GM18519 (cell line): ENCODE measurements around the gene FIBIN.

Source experiments
- ATAC-seq: cut with Tn5 transposase; IDR thresholded peaks from one replicate; pipeline ENCODE4 v1.9.1; 2021; ENCODE audit warnings: mild to moderate bottlenecking, moderate library complexity; ENCODE audit not compliant: unreplicated experiment, low FRiP score

FIBIN gene

DNA sequence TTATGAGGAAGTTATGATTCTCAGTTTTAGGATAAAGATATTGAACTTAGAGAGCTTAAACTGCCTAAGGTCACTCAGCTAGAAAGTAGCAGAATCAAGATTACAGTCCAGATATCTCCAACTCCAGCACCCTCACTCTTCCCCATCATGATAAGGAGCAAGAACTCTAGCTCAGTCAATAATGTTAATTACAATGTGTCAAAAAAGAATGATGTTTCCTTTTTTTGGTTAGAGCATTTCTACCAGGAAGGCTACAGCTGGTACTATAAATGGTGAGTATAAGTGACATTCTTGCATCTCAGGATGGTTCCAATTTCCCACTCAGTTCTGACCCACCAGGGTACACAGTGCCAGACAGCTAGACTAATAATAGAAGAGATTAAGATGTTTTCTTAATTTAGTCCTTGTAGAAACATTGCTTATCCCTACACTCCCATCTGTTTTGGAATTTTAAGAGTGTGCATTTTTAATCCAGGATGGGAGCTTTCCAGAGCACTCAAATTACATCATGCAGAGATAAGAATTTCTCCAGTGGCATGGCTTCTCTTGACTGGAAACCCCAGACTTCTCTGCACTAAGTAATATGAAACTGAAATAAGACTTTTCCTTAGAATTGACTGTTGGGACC is 25.1 kb downstream of the FIBIN start:
- ATAC-seq = no peak

DNA sequence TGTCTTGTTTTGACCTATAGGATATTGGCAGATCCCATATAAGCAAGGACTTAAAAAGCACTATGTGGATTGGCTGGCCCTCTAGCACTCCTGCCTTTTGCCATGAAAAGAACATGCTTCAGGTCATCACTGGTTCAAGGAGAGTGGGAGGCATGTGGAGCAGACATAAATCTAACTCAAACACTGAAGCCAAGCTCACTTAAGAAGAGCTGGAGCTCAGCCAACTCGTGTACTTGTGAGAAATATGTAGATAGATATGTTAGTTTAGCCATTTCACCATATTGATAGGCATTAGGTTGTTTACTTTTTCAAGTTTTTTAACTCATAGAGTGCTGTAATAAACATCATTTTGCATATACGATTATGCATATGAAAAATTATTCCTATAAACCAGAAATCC is 26.8 kb downstream of the FIBIN start:
- no peak for ATAC-seq

DNA sequence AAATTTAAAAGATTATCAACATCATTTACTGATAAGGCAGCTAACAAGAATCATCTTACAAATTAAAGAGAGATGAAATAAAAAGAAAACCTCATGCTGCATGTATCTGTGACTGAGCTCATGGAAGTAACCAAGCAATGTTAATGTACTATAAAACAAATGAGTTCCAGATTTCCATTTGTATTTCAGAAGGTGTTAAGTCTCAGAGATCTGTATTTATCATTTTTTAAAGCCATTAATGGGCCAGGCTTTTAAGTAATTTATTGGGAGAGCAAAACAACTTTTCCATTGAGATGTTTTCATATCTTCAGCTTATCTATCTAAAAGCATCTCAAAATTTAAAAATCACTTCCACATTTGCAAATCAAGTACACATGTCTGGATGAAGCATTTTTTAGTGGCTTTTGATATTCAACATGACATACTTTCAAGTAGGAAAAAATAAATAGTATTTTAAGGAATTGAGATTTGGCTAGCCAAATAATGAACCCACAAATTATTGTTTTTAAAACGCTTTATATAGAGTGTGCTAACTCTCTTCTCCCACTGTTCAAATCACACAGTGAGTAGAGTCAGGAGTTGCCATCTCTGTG is 28.8 kb downstream of the FIBIN start:
- ATAC-seq = no peak

DNA sequence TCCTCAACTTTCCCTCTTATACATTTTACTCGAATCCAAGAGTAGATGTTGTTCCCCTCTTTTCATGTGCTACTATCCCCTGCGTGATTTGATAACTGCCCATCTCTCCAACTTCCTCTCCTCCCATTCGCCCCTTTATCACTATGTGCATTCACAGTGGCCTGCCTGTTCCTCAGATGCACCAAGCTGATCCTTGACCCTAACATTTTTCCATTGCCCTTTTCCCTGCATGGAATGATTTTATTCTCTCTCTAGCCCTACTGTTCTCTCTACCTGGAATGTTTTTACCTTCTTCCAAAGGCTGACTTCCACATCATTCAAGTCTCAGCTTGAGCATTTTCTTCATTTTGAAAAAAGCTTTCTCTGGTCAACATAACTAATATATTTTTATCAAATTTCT is 31.0 kb downstream of the FIBIN start:
- ATAC-seq = no peak

DNA sequence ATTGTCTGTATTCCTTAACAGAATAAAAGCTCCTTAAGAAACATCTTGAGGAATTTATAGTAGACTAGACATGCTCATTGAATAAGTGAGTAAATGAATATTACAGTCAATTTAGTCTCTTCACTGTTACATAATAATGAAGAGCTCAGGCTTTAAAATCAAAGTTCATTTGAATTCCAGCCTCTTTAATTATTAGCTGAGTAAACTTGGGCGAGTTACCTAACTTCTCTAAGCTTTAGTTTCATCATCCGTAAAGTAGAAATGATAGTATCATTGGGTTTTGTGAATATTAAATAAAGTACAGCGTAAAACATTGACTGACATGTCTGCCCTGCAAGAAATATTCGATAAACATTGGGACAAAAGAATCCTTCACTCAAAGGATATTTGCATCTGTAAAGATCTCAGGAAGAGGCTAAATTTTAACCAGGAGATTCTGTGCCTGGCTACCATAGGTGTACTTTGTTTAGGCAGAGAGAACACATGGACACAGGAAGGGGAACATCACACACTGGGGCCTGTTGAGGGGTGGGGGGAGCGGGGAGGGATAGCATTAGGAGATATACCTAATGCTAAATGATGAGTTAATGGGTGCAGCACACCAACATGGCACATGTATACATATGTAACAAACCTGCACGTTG is 31.5 kb downstream of the FIBIN start:
- ATAC-seq = no peak

DNA sequence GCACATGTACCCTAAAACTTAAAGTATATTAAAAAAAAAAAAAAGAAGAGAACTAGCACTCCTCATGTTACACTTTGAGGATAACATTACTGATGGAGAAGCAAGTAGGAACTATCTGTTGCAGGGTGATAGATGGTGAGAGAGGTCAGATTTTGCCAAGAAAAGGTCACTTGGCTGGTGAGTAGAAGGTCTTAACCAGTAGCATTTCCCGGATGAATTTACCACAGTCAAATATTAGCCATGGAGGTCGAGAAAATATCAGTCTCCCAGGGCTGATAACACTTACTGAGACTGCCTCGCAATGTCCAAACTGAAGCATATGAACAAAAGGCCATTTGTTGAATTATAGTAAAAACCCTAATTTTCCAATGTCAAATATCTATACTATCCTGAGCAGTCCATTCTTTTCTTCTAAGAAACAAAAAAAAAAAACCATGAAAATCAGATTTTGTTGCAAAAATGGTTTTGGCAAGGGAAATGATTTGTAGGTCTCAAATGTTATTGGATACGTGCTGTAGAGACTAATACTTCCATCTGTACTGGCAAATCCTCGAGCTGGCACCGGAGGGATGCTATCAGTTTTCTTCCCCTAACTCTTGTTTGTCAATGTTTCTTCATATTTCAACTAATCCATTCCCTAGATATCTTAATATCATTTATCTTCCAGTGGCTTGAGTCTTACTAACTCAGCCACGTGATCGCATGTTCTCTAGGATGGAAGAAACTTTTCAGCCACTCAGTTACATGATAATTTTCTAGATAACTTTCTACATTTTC is 32.2 kb downstream of the FIBIN start:
- no peak for ATAC-seq

DNA sequence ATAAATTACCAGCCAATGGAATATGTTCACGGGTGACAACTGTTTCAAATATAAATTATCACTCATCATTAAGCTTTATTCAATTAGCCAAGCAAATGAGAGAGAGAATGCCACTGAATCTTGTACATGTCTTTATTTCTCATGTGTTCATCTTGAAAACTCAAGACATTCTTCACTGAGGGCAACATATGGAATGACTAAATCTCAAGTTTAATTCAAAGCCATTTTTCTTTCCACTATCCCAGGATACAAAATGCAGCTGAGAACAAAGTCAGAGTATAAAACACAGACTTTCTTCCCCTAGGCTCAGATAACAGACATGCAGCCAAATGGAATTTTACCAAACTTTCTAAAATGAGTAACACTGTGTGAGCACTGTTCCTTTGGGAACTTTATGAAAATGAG is 34.7 kb downstream of the FIBIN start:
- ATAC-seq = no peak

DNA sequence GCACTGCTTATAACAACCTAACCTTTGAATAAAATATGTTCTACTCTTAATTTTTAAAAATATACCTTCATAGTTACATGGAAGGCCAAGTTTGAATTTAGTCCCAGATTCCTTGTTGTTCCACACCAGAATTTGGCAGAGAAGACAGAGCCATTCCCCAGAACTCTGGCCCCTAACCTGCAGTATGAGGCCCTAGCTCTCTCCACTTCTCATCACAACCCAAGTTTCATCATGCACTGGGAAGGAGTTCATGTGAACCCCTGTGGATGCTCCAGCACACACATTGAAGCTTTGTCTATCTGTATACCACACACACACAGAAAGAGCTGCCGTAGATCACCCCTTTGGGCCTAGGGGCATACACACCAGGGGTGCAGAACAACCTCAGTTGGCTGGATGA is 36.1 kb downstream of the FIBIN start:
- no peak for ATAC-seq

DNA sequence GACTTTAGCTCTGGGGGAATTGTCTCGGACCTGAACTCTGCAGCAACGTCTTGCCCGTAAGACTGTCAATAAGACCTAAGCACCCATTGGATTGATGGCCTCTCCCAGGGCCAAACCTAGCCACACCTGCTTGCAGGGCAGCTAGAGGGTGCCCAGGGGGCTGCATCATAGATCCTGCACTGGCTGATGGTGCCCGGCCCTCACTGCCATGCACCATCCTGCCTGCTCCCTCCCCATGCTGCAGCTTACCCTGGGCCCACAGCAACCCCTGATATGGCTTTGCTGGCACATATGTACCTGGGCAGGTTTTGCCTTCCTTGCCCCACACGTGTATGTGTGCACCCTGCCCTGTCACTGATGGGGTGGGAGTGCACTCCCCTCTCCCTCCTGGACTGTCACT is 37.8 kb downstream of the FIBIN start:
- ATAC-seq = no peak

DNA sequence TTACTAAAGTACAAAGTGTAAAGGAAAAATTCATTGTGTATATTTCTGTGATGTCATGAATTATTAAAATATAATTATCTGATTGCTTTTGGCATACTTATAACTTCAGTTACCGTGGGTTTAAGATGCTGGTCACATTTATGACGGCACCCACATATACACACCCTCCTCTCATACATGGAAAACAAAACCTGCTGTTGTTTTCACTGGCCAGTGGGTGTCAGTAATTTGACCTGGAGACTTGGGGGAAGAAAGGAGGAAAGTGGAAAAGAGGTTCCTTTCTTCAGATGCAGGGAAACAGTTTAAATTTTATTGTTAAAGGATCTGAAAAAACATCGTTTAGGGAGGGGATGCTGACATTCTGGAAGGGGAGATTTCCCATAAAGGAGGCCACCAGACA is 46.0 kb downstream of the FIBIN start:
- ATAC-seq = no peak

DNA sequence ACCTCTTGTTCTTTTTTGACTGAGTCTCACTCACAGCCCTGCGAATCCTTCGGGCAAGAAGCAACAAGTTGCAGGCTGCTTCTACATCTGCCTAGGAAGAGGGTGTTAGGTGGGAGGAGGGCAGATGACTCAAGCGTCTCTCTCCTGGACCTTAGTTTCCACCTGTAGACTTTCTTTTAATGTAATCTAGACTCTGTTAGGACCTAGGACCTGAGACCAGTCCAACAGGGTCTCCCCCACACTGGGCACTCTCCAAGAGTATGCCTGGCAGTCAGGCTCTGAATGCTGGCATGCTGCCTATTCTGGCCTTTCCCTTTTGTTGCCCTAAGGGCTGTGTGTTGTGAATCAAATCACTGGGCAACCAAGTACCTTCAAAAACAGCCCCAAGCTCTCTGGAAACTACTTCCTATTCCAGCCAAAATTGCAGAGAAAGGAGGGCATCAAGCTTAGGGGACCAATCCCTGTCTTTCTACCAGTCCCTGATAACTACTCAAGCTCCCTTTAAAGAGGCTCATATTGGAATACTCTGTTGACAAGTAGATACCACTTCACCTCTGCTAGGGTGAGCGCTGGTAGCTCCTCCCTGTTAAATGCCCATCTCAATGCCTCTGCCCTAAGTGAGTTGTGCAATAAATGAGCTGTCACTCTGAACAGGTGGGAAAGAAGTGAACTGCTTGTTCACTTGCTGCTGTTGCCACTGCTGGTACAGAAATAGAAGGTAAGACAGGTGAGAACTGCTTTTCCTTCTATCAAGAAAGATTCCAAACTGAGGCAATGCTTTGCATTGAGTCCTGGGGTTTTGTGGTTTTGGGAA is 46.6 kb downstream of the FIBIN start, which contains the start of gene BBOX1:
BBOX1 (plus strand) TSS at position 514 of the 814 bp plus-strand sequence. CDS start 14,616 bp downstream, outside the sequence.
- ATAC-seq = no peak

DNA sequence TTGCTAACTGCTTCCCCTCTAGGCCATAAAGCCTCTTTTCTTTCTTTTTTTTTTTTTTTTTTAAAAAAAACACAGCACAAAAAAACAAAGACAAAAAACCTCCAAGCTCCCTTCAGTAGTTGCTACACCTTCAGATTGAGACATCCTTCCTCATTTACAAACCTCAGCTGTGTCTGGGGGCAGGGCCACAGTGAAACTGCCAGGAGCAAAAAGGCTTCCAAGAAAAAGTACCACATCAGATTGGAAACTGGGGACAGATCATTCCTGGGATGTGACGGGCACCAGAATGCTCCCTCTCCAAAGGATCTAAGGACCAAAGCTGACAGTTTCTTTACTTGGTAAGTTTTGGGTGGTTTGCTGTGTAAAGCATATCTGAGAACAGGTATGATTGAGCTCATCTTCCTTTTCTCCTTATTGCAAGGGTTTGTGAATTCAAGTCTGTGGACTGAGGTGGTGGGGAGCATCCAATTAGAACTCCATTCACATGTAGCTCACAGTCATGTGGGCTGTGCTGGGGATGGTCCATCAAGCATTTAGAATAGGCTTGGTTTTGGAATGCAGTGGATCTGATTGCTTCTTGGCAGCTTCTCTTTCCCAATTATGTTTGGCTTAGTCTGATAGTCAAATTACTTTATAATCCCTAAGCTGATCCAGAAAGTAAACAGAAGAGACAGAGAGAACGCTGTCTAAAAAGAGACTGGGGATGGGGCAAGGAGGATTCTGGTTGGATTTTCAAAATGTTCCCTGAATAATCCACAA is 47.4 kb downstream of the FIBIN start:
- no peak for ATAC-seq
